Measurements from ENCODE around the gene CNPY4.

GRCh38 chr7:100069991-100070390, 49.4 kb upstream of the CNPY4 start:
- TF ChIP-seq POLR2AphosphoS5 (IDR thresholded peaks at IDR 0.05; ENCODE audit: low read depth, low read length) = no peak
- no peak for TF ChIP-seq POLR2A (IDR thresholded peaks at IDR 0.05; ENCODE audit: low read depth, low read length)
- no peak for TF ChIP-seq TAF1 (IDR thresholded peaks at IDR 0.05; ENCODE audit: borderline replicate concordance, low read depth, low read length)
